BE2C (cell line): Measurements from ENCODE around the gene SPATA22.
"Not testable (repeated sequence)": the region's sequence is repeated elsewhere in the genome, so short reads cannot be mapped to it uniquely, and the experiment has no call there.

Experiments used
- DNase-seq: peaks from one replicate; pipeline ENCODE4 v3.0.0-alpha.2; 2020
- H3K27me3 ChIP-seq: fragments of 250-450 bp; sonication (Bioruptor Pico); 2 replicates; pipeline ENCODE4 v1.5.1; 2020; ENCODE audit warnings: mild to moderate bottlenecking
- H3K36me3 ChIP-seq: fragments of 250-450 bp; sonication (Bioruptor Pico); 2 replicates; pipeline ENCODE4 v1.5.1; 2020; ENCODE audit warnings: mild to moderate bottlenecking
- H3K4me1 ChIP-seq: fragments of 250-450 bp; sonication (Bioruptor Pico); 2 replicates; pipeline ENCODE4 v1.5.1; 2020
- H3K4me3 ChIP-seq: 2 replicates; pipeline ENCODE4 v1.5.1; 2011; ENCODE audit warnings: low read depth, low read length
- H3K9me3 ChIP-seq: fragments of 250-450 bp; sonication (Bioruptor Pico); 2 replicates; pipeline ENCODE4 v1.5.1; 2020
- TF ChIP-seq, protein P1 (sequence below): IDR thresholded peaks from 2 replicates; pipeline ENCODE4 v1.5.1; 2012; ENCODE audit warnings: mild to moderate bottlenecking, low read depth, low read length

Gene SPATA22

DNA sequence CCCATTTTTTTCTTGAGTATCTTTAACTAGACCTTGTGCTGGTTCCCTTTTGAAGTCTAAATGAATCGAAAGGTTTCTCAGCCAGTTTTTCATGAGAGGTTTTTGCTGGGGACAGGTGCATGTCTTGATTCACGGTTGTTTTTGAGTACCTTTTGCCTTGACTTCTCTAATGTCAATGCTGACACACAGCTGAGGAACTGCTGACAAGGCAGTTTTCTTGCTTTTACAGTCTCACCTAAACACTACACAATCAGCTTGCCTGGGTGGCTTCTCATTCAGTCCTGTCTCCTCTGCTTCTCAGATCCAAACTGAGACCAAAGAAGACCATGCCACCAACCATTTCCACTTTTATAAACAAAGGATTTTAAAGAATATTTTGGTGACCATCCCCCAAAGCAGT, 53.4 kb downstream of the SPATA22 start:
- TF ChIP-seq, protein P1, sequence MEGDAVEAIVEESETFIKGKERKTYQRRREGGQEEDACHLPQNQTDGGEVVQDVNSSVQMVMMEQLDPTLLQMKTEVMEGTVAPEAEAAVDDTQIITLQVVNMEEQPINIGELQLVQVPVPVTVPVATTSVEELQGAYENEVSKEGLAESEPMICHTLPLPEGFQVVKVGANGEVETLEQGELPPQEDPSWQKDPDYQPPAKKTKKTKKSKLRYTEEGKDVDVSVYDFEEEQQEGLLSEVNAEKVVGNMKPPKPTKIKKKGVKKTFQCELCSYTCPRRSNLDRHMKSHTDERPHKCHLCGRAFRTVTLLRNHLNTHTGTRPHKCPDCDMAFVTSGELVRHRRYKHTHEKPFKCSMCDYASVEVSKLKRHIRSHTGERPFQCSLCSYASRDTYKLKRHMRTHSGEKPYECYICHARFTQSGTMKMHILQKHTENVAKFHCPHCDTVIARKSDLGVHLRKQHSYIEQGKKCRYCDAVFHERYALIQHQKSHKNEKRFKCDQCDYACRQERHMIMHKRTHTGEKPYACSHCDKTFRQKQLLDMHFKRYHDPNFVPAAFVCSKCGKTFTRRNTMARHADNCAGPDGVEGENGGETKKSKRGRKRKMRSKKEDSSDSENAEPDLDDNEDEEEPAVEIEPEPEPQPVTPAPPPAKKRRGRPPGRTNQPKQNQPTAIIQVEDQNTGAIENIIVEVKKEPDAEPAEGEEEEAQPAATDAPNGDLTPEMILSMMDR, result no peak
- no peaks in the 10 kb centered on the region for H3K27me3 ChIP-seq
- no peaks in the 10 kb centered on the region for H3K36me3 ChIP-seq

DNA sequence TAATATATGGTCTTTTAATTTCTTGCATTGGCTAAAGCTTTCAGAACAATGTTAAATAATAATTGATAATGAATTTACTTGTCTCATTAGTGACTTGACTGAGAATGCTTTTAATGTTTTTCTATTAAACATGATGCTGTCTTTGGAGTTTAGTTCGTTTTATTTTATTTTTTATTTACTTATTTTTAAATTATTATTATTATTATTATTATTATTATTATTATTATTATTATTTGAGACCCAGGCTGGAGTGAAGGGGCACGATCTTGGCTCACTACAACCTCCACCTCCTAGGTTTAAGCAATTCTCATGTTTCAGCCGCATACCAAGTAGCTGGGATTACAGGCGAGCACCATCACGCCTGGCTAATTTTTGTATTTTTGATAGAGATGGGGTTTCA, 56.0 kb downstream of the SPATA22 start:
- no peak for DNase-seq
- Histone ChIP-seq H3K9me3 (no peaks in the 10 kb centered on the region), H3K27me3 (no peaks in the 10 kb centered on the region), H3K4me1 (no peaks in the 10 kb centered on the region), H3K36me3 (no peaks in the 10 kb centered on the region), H3K4me3 (no peak overlapping the region)
- TF ChIP-seq, protein P1, result no peak

More for the DNA sequence above, 53.4 kb downstream of the SPATA22 start:
- Histone ChIP-seq H3K4me3 (no peak overlapping the region), H3K4me1 (no peaks in the 10 kb centered on the region), H3K9me3 (no peaks in the 10 kb centered on the region)
- no peak for DNase-seq

DNA sequence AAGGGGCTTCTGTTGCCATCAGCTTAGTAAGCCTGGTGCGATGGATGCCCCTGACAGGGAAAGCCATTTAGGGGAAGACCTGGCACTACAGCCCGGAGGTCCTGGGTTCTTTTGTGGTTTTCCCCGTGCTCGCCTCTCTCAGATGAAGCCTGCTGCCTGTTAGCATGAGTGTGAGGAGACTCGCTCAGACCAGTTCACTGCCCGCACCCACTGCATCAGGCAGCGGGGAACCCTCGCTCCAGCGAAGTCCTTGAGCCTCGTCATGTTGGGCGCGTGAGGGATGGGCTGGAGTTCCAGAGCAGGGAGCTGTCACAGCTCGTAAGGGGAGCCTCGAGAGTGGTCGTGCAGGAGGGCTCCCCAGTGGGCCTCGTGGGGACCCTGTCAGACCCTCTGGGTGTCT, 59.4 kb downstream of the SPATA22 start:
- not testable (repeated sequence) for H3K27me3 ChIP-seq

DNA sequence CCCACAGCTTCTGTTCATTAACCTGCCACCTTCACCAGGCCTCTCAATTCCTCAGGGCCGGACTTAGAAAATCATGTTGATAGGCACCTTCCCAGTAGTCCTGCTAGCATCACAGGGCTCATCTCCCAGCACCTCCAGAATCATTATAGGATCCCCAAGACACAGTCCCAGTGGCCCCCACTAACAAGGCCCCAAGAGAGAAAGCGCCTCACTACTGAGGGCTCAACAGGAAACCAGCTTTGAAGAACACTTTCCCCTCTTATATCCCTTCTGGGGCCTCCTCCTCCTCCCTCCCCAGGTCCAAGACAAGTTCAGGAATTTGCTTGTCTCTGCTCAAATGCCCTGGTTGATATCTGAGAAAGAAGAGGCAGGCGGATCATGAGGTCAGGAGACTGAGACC, 60.5 kb downstream of the SPATA22 start, which contains the start of gene OR3A3:
OR3A3 (plus strand) TSS at position 301 of the 400 bp plus-strand sequence.
- TF ChIP-seq, protein P1, result no peak
- no peaks in the 10 kb centered on the region for H3K36me3 ChIP-seq
- H3K9me3 ChIP-seq, result no peaks in the 10 kb centered on the region
- H3K27me3 ChIP-seq, result no peaks in the 10 kb centered on the region
- H3K4me3 ChIP-seq, result no peak within 1 kb of the TSS
- no peak for DNase-seq
- H3K4me1 ChIP-seq, result no peaks in the 10 kb centered on the region

More for the DNA sequence above, 59.4 kb downstream of the SPATA22 start:
- DNase-seq, H3K9me3 ChIP-seq, H3K4me1 ChIP-seq, H3K36me3 ChIP-seq, H3K4me3 ChIP-seq: not testable (repeated sequence)

DNA sequence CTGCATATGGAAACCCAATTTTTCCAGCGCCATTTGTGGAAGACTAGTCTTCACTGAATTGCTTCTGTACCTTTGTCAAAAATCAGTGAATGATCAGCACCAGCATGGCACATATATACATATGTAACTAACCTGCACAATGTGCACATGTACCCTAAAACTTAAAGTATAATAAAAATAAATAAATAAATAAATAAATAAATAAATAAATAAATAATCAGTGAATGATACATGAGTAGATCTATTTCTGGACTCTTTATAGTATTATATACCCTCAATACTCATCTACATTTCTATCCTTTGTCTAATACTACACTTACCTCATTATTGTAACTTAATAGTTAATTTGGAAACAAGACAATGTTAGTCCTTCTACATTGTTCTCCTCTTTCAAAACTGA, 67.8 kb downstream of the SPATA22 start:
- H3K36me3 ChIP-seq, result not testable (repeated sequence)

DNA sequence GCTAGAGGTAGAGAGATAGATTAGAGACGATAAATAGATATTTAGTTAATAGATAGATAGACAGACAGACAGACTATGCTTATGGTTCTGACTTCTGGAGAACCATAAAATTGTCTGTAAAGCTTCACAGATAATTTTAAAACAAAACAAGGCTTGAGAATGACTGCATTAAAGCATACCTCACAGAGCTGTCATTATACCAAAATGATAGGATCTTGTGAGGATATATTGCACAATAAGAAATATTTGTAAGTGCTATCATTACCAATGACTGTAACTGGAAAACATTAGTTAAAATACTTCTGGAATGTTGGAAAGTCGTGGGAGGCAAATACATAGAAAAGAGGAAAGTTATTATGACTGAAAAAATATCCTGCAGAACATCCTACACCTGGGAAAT, 69.8 kb downstream of the SPATA22 start:
- Histone ChIP-seq H3K4me3 (no peak overlapping the region), H3K27me3 (no peaks in the 10 kb centered on the region), H3K9me3 (no peaks in the 10 kb centered on the region), H3K4me1 (no peaks in the 10 kb centered on the region), H3K36me3 (no peaks in the 10 kb centered on the region)
- TF ChIP-seq, protein P1, result no peak
- DNase-seq, result no peak

More for the DNA sequence above, 67.8 kb downstream of the SPATA22 start:
- H3K4me1 ChIP-seq, H3K27me3 ChIP-seq, DNase-seq, H3K4me3 ChIP-seq, H3K9me3 ChIP-seq: not testable (repeated sequence)

DNA sequence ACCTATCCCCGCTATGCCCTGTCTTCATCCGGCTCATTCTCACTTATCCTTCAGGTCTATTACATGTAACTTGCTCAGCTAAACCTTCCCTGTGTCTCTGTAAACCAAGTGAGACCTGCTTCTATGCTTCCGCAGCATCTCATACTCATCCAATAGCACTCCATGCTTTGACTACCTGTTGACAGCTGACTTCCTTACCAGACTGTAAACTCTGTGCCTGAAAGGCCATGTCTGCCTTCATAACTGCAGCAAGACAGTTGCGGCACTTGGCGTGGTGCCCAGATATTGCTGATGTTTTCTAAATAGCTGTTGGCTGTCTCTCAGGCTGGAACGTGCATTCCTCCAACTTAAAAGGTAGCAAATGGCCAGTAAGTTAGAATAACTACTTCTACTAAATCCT, 71.6 kb downstream of the SPATA22 start:
- H3K36me3 ChIP-seq, result no peaks in the 10 kb centered on the region
- H3K27me3 ChIP-seq, result no peaks in the 10 kb centered on the region
- TF ChIP-seq, protein P1, result no peak
- no peak for DNase-seq
- H3K9me3 ChIP-seq, result no peaks in the 10 kb centered on the region
- no peak overlapping the region for H3K4me3 ChIP-seq
- H3K4me1 ChIP-seq, result no peaks in the 10 kb centered on the region
